AG09309 (cell line): ENCODE results near the gene MCM5.

Experiments used
- DNase-seq: peaks from one replicate; pipeline ENCODE4 v3.0.0-alpha.2; 2010; ENCODE audit warnings: low read depth
- H3K4me3 ChIP-seq: 2 replicates; pipeline ENCODE4 v1.5.1; 2011; ENCODE audit warnings: mild to moderate bottlenecking, low read depth, low read length, moderate library complexity; ENCODE audit not compliant: control insufficient read depth
- TF ChIP-seq, protein P1 (sequence below): IDR thresholded peaks from 2 replicates; pipeline ENCODE4 v1.5.1; 2011; ENCODE audit warnings: mild to moderate bottlenecking, low read depth, low read length, inconsistent platforms; ENCODE audit not compliant: insufficient read depth, control insufficient read depth; ENCODE audit errors: missing control alignments

The MCM5 gene

DNA sequence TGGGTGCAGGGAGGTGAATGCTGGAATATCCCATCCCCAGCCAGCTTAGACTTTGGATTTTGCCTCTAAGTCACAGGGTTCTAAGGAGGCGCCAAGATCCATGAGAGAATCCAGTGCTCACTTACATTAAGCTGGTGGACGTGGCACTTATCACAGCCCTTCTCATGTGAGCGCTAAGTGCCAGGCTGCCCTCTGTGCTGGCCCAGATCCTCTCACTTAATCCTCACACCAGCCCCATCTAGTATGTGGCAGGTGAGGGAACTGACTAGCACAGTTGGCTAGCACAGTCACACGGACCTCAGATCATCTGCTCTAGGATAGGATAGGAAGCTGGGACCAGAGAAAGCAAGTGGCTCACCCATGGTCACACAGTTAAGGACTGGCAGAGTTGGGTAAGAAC is 15.4 kb upstream of the MCM5 start:
- TF ChIP-seq, protein P1, sequence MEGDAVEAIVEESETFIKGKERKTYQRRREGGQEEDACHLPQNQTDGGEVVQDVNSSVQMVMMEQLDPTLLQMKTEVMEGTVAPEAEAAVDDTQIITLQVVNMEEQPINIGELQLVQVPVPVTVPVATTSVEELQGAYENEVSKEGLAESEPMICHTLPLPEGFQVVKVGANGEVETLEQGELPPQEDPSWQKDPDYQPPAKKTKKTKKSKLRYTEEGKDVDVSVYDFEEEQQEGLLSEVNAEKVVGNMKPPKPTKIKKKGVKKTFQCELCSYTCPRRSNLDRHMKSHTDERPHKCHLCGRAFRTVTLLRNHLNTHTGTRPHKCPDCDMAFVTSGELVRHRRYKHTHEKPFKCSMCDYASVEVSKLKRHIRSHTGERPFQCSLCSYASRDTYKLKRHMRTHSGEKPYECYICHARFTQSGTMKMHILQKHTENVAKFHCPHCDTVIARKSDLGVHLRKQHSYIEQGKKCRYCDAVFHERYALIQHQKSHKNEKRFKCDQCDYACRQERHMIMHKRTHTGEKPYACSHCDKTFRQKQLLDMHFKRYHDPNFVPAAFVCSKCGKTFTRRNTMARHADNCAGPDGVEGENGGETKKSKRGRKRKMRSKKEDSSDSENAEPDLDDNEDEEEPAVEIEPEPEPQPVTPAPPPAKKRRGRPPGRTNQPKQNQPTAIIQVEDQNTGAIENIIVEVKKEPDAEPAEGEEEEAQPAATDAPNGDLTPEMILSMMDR = no peak
- no peak overlapping the region for H3K4me3 ChIP-seq

DNA sequence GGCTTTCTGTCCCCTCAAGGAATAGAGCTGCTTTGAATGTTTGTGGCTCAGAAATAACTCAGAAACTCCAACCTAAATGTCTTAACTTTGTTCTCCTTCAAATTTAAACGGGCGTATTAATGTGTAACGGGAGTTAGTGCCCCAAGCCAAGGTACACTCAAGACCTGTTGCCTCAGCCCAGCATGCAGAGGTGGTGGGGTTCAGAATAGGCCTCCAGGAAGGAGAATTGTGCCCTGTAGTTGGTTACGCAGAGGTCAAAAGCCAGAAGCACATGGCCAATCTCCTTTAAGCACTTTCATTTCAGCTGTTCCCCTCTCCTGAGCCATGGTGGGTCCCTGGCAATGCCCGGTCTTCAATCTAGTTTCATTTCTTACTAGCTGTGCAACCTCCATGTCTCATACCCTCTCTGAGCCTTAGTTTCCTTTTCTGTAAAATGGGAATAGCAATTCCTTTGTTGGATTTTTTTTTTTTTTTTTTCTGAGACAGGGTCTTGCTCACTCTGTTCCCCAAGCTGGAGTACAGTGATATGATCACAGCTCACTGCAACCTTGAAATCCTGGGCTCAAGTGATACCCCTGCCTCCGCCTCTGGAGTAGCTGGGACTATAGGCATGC is 14.9 kb upstream of the MCM5 start:
- TF ChIP-seq, protein P1 = no peak
- no peak overlapping the region for H3K4me3 ChIP-seq
- DNase-seq = no peak

More for the DNA sequence above, 15.4 kb upstream of the MCM5 start:
- no peak for DNase-seq

DNA sequence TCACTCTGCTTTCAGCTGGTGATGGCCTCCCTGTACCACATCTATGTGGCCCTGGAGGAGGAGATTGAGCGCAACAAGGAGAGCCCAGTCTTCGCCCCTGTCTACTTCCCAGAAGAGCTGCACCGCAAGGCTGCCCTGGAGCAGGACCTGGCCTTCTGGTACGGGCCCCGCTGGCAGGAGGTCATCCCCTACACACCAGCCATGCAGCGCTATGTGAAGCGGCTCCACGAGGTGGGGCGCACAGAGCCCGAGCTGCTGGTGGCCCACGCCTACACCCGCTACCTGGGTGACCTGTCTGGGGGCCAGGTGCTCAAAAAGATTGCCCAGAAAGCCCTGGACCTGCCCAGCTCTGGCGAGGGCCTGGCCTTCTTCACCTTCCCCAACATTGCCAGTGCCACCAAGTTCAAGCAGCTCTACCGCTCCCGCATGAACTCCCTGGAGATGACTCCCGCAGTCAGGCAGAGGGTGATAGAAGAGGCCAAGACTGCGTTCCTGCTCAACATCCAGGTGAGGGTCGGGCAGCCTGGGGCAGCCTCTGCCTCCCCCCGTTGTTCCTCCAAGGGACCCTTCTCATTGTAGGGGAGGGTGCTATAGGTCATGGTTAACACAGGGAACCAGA is 13.2 kb upstream of the MCM5 start:
- TF ChIP-seq, protein P1 = no peak
- no peak overlapping the region for H3K4me3 ChIP-seq
- DNase-seq = no peak

DNA sequence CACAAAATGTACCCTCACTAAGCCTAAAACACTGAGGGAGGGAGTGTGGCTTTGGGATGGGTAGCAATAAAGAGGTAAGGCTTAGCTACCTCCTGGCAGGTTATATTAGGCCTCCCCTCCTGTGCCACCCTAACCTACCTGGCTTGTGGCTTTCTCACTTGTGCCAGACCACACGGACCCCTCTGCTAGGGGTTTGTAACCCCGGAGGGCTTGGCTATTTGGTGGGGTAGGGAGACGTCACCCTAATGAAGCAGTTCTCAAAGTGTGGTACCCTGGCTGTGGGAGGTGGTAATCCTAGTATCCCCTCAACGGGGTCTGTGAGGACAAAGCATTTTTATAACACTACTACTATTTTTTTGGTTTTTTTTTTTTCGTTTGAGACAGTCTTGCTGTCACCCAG is 9.0 kb upstream of the MCM5 start:
- TF ChIP-seq, protein P1 = no peak
- DNase-seq = no peak

DNA sequence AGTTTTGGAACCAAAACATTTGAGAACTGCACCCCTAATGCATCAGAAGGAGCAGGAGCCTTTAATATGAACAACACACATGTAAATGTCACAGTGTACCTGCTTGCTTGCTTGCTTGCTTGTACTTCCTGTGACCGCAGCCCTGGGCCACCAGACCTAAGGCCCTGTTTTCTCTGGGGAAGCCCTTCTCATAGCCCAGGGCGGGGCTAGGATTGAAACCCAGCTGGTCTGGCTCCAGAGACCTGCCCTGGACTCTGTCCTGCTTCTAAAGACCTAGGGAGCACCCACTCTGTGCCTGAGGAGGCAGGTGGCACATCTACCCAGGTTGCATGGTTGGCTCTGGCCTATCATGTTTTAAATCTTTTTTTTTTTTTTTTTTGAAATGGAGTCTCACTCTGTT is 7.6 kb upstream of the MCM5 start:
- DNase-seq = no peak
- H3K4me3 ChIP-seq = no peak overlapping the region
- TF ChIP-seq, protein P1 = no peak

More for the DNA sequence above, 9.0 kb upstream of the MCM5 start:
- H3K4me3 ChIP-seq = no peak overlapping the region

DNA sequence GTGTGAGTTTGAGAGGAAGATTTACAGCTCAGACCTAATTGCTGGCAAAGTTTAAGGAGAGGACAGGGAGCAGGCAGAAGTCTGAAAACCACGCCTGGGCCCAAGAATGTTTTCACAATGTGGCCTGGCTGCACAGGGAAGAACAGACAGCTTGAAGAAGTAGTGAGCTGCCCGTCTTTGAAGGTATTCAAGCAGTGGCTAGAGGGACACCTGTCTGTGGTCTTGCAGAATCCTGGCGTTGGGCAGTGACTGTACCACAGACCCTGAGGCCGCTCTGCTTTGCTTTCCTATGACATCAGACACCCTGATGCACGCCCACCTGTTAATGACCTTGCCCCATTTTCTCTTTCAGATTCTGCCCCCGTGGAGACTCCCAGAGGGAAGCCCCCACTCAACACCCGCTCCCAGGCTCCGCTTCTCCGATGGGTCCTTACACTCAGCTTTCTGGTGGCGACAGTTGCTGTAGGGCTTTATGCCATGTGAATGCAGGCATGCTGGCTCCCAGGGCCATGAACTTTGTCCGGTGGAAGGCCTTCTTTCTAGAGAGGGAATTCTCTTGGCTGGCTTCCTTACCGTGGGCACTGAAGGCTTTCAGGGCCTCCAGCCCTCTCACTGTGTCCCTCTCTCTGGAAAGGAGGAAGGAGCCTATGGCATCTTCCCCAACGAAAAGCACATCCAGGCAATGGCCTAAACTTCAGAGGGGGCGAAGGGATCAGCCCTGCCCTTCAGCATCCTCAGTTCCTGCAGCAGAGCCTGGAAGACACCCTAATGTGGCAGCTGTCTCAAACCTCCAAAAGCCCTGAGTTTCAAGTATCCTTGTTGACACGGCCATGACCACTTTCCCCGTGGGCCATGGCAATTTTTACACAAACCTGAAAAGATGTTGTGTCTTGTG is 6.6 kb upstream of the MCM5 start:
- DNase-seq = no peak
- no peak overlapping the region for H3K4me3 ChIP-seq
- TF ChIP-seq, protein P1 = no peak
